Parathyroid adenoma (tissue), 2 donors: Measurements from ENCODE around the gene PLAAT5.
"Not testable (repeated sequence)": the region's sequence is repeated elsewhere in the genome, so short reads cannot be mapped to it uniquely, and the experiment has no call there.

Experiments used
- H2AFZ ChIP-seq: fragments of 300-600 bp; sonication (generic); one replicate; pipeline ENCODE4 v1.7.0; 2017; ENCODE audit warnings: antibody characterized with exemption, mild to moderate bottlenecking
- H3K27ac ChIP-seq: fragments of 300-600 bp; sonication (generic); one replicate; pipeline ENCODE4 v1.7.0; 2017
- H3K27me3 ChIP-seq: fragments of 300-600 bp; sonication (generic); one replicate; pipeline ENCODE4 v1.7.0; 2017; ENCODE audit warnings: low read length; ENCODE audit not compliant: control insufficient read depth, insufficient read depth
- H3K36me3 ChIP-seq: fragments of 300-600 bp; sonication (generic); one replicate; pipeline ENCODE4 v1.7.0; 2017; ENCODE audit warnings: low read length; ENCODE audit not compliant: control insufficient read depth, insufficient read depth
- H3K4me1 ChIP-seq: fragments of 300-600 bp; sonication (generic); one replicate; pipeline ENCODE4 v1.7.0; 2017; ENCODE audit warnings: control low read depth
- H3K4me2 ChIP-seq: fragments of 300-600 bp; sonication (generic); one replicate; pipeline ENCODE4 v1.7.0; 2017; ENCODE audit warnings: low read length
- H3K4me3 ChIP-seq: fragments of 300-600 bp; sonication (generic); one replicate; pipeline ENCODE4 v1.7.0; 2017; ENCODE audit warnings: low read depth, low read length
- H3K79me2 ChIP-seq: fragments of 300-600 bp; sonication (generic); one replicate; pipeline ENCODE4 v1.7.0; 2017; ENCODE audit warnings: control low read depth
- H3K9ac ChIP-seq: fragments of 300-600 bp; sonication (generic); one replicate; pipeline ENCODE4 v1.7.0; 2017; ENCODE audit warnings: mild to moderate bottlenecking
- H3K9me3 ChIP-seq: fragments of 300-600 bp; sonication (generic); one replicate; pipeline ENCODE4 v1.7.0; 2017; ENCODE audit warnings: low read length; ENCODE audit not compliant: control insufficient read depth
- CTCF ChIP-seq: fragments of 300-600 bp; sonication (generic); IDR thresholded peaks from one replicate; pipeline ENCODE4 v1.7.0; 2017; ENCODE audit warnings: antibody characterized with exemption, mild to moderate bottlenecking
- donor health status: primary hyperparathyroidism.

Gene PLAAT5

GRCh38 chr11:63530021-63530420 is 39.1 kb upstream of the PLAAT5 start:
- Histone ChIP-seq H3K27ac (no peak overlapping the region), H3K36me3 (no peaks in the 10 kb centered on the region), H3K4me1 (no peaks in the 10 kb centered on the region), H3K27me3 (no peaks in the 10 kb centered on the region), H3K4me3 (no peak overlapping the region), H3K4me2 (no peak overlapping the region), H3K79me2 (no peaks in the 10 kb centered on the region), H2AFZ (no peak overlapping the region), H3K9me3 (no peaks in the 10 kb centered on the region), H3K9ac (no peak overlapping the region)
- no peak for TF ChIP-seq CTCF

GRCh38 chr11:63529373-63529772 is 38.4 kb upstream of the PLAAT5 start:
- not testable (repeated sequence) for H3K36me3 ChIP-seq, H2AFZ ChIP-seq, H3K9me3 ChIP-seq, H3K79me2 ChIP-seq, H3K4me2 ChIP-seq, H3K9ac ChIP-seq, H3K27me3 ChIP-seq, H3K4me3 ChIP-seq, H3K4me1 ChIP-seq, H3K27ac ChIP-seq

GRCh38 chr11:63528729-63529278 is 37.8 kb upstream of the PLAAT5 start:
- H3K27ac ChIP-seq, H3K4me3 ChIP-seq, H3K9ac ChIP-seq, H3K4me1 ChIP-seq, H3K79me2 ChIP-seq, H3K9me3 ChIP-seq, H3K27me3 ChIP-seq, H3K36me3 ChIP-seq, H3K4me2 ChIP-seq, H2AFZ ChIP-seq: not testable (repeated sequence)

GRCh38 chr11:63528156-63528555 is 37.2 kb upstream of the PLAAT5 start:
- H3K27me3 ChIP-seq, H3K27ac ChIP-seq, H2AFZ ChIP-seq, H3K36me3 ChIP-seq, H3K9ac ChIP-seq, H3K4me2 ChIP-seq, H3K4me3 ChIP-seq, H3K4me1 ChIP-seq, H3K79me2 ChIP-seq, H3K9me3 ChIP-seq: not testable (repeated sequence)

GRCh38 chr11:63527667-63528066 is 36.7 kb upstream of the PLAAT5 start:
- H3K27ac ChIP-seq, result no peak overlapping the region
- TF ChIP-seq CTCF, result no peak

GRCh38 chr11:63523151-63523550 is 32.2 kb upstream of the PLAAT5 start:
- Histone ChIP-seq H3K4me1 (no peaks in the 10 kb centered on the region), H3K4me2 (no peak overlapping the region), H2AFZ (no peak overlapping the region), H3K36me3 (no peaks in the 10 kb centered on the region), H3K4me3 (no peak overlapping the region), H3K9me3 (no peaks in the 10 kb centered on the region), H3K79me2 (no peaks in the 10 kb centered on the region), H3K27me3 (no peaks in the 10 kb centered on the region), H3K9ac (no peak overlapping the region), H3K27ac (no peak overlapping the region)
- TF ChIP-seq CTCF, result no peak

More at GRCh38 chr11:63527667-63528066, 36.7 kb upstream of the PLAAT5 start:
- Histone ChIP-seq H3K9me3 (no peaks in the 10 kb centered on the region), H3K36me3 (no peaks in the 10 kb centered on the region), H3K9ac (no peak overlapping the region), H3K4me3 (no peak overlapping the region), H2AFZ (no peak overlapping the region), H3K27me3 (no peaks in the 10 kb centered on the region), H3K79me2 (no peaks in the 10 kb centered on the region), H3K4me1 (no peaks in the 10 kb centered on the region), H3K4me2 (no peak overlapping the region)
